Measurements from ENCODE around the gene KRT75.
"Not testable (repeated sequence)": the region's sequence is repeated elsewhere in the genome, so short reads cannot be mapped to it uniquely, and the experiment has no call there.

KRT75 gene

GRCh38 chr12:52413782-52414345 is 20.3 kb downstream of the KRT75 start:
- H3K4me3 ChIP-seq (ENCODE audit: control insufficient read depth, low read depth, low read length) = no peak overlapping the region
- no peak for DNase-seq (ENCODE audit: low read depth)
- TF ChIP-seq, protein P1, sequence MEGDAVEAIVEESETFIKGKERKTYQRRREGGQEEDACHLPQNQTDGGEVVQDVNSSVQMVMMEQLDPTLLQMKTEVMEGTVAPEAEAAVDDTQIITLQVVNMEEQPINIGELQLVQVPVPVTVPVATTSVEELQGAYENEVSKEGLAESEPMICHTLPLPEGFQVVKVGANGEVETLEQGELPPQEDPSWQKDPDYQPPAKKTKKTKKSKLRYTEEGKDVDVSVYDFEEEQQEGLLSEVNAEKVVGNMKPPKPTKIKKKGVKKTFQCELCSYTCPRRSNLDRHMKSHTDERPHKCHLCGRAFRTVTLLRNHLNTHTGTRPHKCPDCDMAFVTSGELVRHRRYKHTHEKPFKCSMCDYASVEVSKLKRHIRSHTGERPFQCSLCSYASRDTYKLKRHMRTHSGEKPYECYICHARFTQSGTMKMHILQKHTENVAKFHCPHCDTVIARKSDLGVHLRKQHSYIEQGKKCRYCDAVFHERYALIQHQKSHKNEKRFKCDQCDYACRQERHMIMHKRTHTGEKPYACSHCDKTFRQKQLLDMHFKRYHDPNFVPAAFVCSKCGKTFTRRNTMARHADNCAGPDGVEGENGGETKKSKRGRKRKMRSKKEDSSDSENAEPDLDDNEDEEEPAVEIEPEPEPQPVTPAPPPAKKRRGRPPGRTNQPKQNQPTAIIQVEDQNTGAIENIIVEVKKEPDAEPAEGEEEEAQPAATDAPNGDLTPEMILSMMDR (IDR thresholded peaks at IDR 0.05; ENCODE audit: control insufficient read depth, insufficient read depth, low read depth, low read length, missing control alignments) = no peak

GRCh38 chr12:52413202-52413601 is 21.0 kb downstream of the KRT75 start:
- no peak overlapping the region for H3K4me3 ChIP-seq (ENCODE audit: control insufficient read depth, low read depth, low read length)
- TF ChIP-seq, protein P1 (IDR thresholded peaks at IDR 0.05; ENCODE audit: control insufficient read depth, insufficient read depth, low read depth, low read length, missing control alignments) = no peak
- no peak for DNase-seq (ENCODE audit: low read depth)

DNA sequence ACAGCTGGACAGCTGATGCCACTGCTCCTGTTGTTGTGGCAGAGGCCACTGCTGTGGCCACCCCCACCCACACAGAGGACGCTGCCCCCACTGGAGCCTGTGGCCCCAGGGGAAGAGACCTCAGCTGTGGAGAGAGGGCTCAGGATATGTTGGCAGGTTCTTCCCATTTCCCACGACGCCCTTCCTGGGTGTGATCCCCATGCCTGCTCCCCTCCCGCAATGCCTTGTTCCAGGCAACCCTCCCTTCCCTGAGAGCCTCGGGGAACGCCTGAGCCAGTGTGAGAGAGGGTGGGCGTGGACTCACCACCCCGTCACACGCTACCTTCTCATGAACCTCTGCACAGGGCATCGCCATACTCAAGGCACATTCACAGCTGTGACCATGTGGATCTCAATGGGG is 22.4 kb downstream of the KRT75 start:
- no peak for DNase-seq (ENCODE audit: low read depth)
- TF ChIP-seq, protein P1 (IDR thresholded peaks at IDR 0.05; ENCODE audit: control insufficient read depth, insufficient read depth, low read depth, low read length, missing control alignments) = no peak
- H3K4me3 ChIP-seq (ENCODE audit: control insufficient read depth, low read depth, low read length) = no peak overlapping the region

- DNase-seq (ENCODE audit: low read depth); H3K4me3 ChIP-seq (ENCODE audit: control insufficient read depth, low read depth, low read length): not testable (repeated sequence)
Observed at GRCh38 chr12:52410589-52411248, 23.5 kb downstream of the KRT75 start.

GRCh38 chr12:52407918-52408317 is 26.3 kb downstream of the KRT75 start:
- TF ChIP-seq, protein P1 (IDR thresholded peaks at IDR 0.05; ENCODE audit: control insufficient read depth, insufficient read depth, low read depth, low read length, missing control alignments) = no peak
- DNase-seq (ENCODE audit: low read depth) = no peak
- H3K4me3 ChIP-seq (ENCODE audit: control insufficient read depth, low read depth, low read length) = no peak overlapping the region

- TF ChIP-seq, protein P1 (IDR thresholded peaks at IDR 0.05; ENCODE audit: control insufficient read depth, insufficient read depth, low read depth, low read length, missing control alignments) = no peak
- DNase-seq (ENCODE audit: low read depth) = no peak
- H3K4me3 ChIP-seq (ENCODE audit: control insufficient read depth, low read depth, low read length) = no peak within 1 kb of the TSS
Observed at GRCh38 chr12:52405922-52406385, 28.2 kb downstream of the KRT75 start, which contains the start of gene KRT82. TSS of gene KRT82 (minus strand) at chr12:52406335. CDS start at chr12:52406277, 58 bp downstream.

DNA sequence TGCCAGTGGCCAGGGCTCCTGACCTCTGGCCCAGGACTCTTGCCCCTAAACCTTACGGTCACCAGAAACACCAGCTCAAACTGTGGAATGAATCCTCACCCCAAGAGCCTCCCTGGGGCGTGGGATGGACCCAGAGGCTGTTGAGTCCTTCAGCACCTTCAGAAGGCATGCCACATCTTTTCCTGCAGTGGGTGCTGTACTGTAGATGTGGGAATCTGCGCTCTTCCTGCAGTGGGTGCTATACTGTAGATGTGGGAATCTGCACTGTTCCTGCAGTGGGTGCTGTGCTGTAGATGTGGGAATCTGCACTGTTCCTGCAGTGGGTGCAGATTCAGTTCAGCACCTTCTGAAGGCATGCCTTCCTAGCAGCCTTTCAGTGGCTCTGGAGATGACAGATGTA is 29.2 kb downstream of the KRT75 start:
- no peak overlapping the region for H3K4me3 ChIP-seq (ENCODE audit: control insufficient read depth, low read depth, low read length)
- DNase-seq (ENCODE audit: low read depth) = no peak
- TF ChIP-seq, protein P1 (IDR thresholded peaks at IDR 0.05; ENCODE audit: control insufficient read depth, insufficient read depth, low read depth, low read length, missing control alignments) = no peak

Data from AG09309 (cell line).